HepG2 (cell line): ENCODE results near the gene BRD2. TPM values are rescaled to one million over a fixed set of nuclear protein-coding genes. Genes with fewer than 3 reads are reported as not detected.

Experiments
- ATAC-seq: fragments of 200-7000 bp; cut with Tn5 transposase; 3 replicates; pipeline ENCODE4 v1.9.1; 2020; ENCODE audit warnings: mild to moderate bottlenecking, moderate library complexity
- BruUV-seq: library from RNA; stranded (reverse); fragments of 400-500 nt; replicated peaks from 2 replicates; lab custom pipeline; 2021; lab: Mats Ljungman, UMichigan
- CTCF ChIA-PET: fragments of 300-600 bp; formaldehyde crosslinking; extraction: SDS; loops from one replicate; lab custom pipeline; 2021; ENCODE audit warnings: low total read pairs, inconsistent platforms, low intra/inter-chr PET ratio; lab: Yijun Ruan, JAX
- POLR2A ChIA-PET: fragments of 350-600 bp; sonication (Branson Sonifier 250); formaldehyde crosslinking; loops from one replicate; lab custom pipeline; 2020; ENCODE audit warnings: antibody characterized with exemption, inconsistent platforms; lab: Yijun Ruan, JAX
- DNase-seq: peaks from one replicate; pipeline ENCODE4 v3.0.0-alpha.2; 2015; ENCODE audit warnings: low spot score
- FAIRE-seq: peaks from 3 replicates; lab custom pipeline; 2011; peaks lifted over from hg19 to GRCh38; lab: Jason Lieb, UNC
- H2AFZ ChIP-seq: one replicate; pipeline ENCODE4 v1.6.1; 2011; ENCODE audit warnings: low read length, inconsistent platforms
- H3K27ac ChIP-seq: fragments of 300-600 bp; 3 replicates; pipeline ENCODE4 v1.8.0; 2011; ENCODE audit warnings: mixed run types, mild to moderate bottlenecking, mixed read lengths, low read length, inconsistent platforms; ENCODE audit not compliant: insufficient read depth; ENCODE audit errors: extremely low read length
- H3K27me3 ChIP-seq, 2 experiments: fragments of 200-600 bp in 1 of 2; 2 replicates in 1 of 2; 3 replicates in 1 of 2; pipeline versions ENCODE4 v1.6.0 to v1.8.0; 2011; ENCODE audit warnings: low read length in 2 of 2, mild to moderate bottlenecking in 2 of 2, moderate library complexity in 2 of 2, inconsistent platforms in 1 of 2; ENCODE audit not compliant: insufficient read depth in 2 of 2, control insufficient read depth in 1 of 2
- H3K36me3 ChIP-seq, 2 experiments: fragments of 200-600 bp in 1 of 2; replicated peaks in 1 of 2; 2 replicates in 1 of 2; 3 replicates in 1 of 2; pipeline versions ENCODE4 v1.5.1 to v1.8.0; 2011; ENCODE audit warnings: low read length in 2 of 2, inconsistent platforms in 1 of 2; ENCODE audit not compliant: insufficient read depth in 2 of 2, control insufficient read depth in 1 of 2
- H3K4me1 ChIP-seq: 2 replicates; pipeline ENCODE4 v1.5.1; 2012; ENCODE audit warnings: low read length, inconsistent platforms; ENCODE audit not compliant: insufficient read depth
- H3K4me2 ChIP-seq: 2 replicates; pipeline ENCODE4 v1.6.0; 2011; ENCODE audit warnings: low read depth, low read length, inconsistent platforms
- H3K4me3 ChIP-seq, 3 experiments: fragments of 200-600 bp in 1 of 3; sonication (generic), shearing (Covaris generic) in 1 of 3; replicated peaks in 1 of 3; 2 replicates each; pipeline ENCODE4 v1.5.1; 2011 to 2016; ENCODE audit warnings: low read length in 3 of 3, inconsistent platforms in 2 of 3, low read depth in 2 of 3, mild to moderate bottlenecking in 2 of 3, control low read depth in 1 of 3, mixed read lengths in 1 of 3; ENCODE audit not compliant: insufficient read depth in 1 of 3
- H3K79me2 ChIP-seq: one replicate; pipeline ENCODE4 v1.6.1; 2011; ENCODE audit warnings: low read length, inconsistent platforms; ENCODE audit not compliant: insufficient read depth
- H3K9ac ChIP-seq: 2 replicates; pipeline ENCODE4 v1.6.0; 2011; ENCODE audit warnings: mild to moderate bottlenecking, low read depth, low read length, inconsistent platforms; ENCODE audit not compliant: insufficient read depth
- H3K9me3 ChIP-seq: 2 replicates; pipeline ENCODE4 v1.5.1; 2012; ENCODE audit warnings: mild to moderate bottlenecking, low read length
- H4K20me1 ChIP-seq: 2 replicates; pipeline ENCODE4 v1.6.0; 2011; ENCODE audit warnings: inconsistent platforms, mild to moderate bottlenecking, low read length, moderate library complexity; ENCODE audit not compliant: insufficient read depth
- HOXD1 ChIP-seq: sonication (generic); formaldehyde crosslinking; IDR thresholded peaks from 2 replicates; pipeline ENCODE4 v1.5.0; 2020; ENCODE audit warnings: missing genetic modification reagents
- PHF5A ChIP-seq: IDR thresholded peaks from one replicate; pipeline ENCODE4 v1.6.1; 2018; ENCODE audit warnings: low read depth, missing genetic modification reagents; ENCODE audit not compliant: unreplicated experiment
- RFX5 ChIP-seq: IDR thresholded peaks from 2 replicates; pipeline ENCODE4 v1.6.1; 2011; ENCODE audit warnings: low read depth, low read length, improper control_type of control experiment
- ZGPAT ChIP-seq: IDR thresholded peaks from 2 replicates; pipeline ENCODE4 v1.6.1; 2016; ENCODE audit warnings: mild to moderate bottlenecking
- ZNF362 ChIP-seq: sonication (generic); formaldehyde crosslinking; IDR thresholded peaks from 2 replicates; pipeline ENCODE4 v1.4.0; 2020; ENCODE audit warnings: missing genetic modification reagents, mild to moderate bottlenecking, borderline replicate concordance
- ZNF574 ChIP-seq: sonication (generic); formaldehyde crosslinking; IDR thresholded peaks from 2 replicates; pipeline ENCODE4 v1.4.0; 2020; ENCODE audit warnings: missing genetic modification reagents
- ZSCAN30 ChIP-seq: sonication (generic); formaldehyde crosslinking; IDR thresholded peaks from 2 replicates; pipeline ENCODE4 v1.5.0; 2020; ENCODE audit warnings: mild to moderate bottlenecking, missing genetic modification reagents
- WGBS: methylation state at CpG from one replicate; pipeline ENCODE4 v1.1.6; 2017; ENCODE audit warnings: low lambda C conversion rate; 5-methylcytosine and 5-hydroxymethylcytosine counted together
- in situ Hi-C: cut with HindIII; loops from 2 replicates; pipeline ENCODE4 v1.10.0; 2017; ENCODE audit warnings: low pct_unique_long_range_greater_than_20kb; ENCODE audit not compliant: extremely low pct_ligation_motif_present
- intact Hi-C: fragments of 100-400 bp; cut with micrococcal nuclease; formaldehyde crosslinking; loops from one replicate; pipeline ENCODE4 v1.10.0; 2022; ENCODE audit not compliant: unreplicated experiment
- polyA plus RNA-seq, 8 experiments: library from polyadenylated mRNA; depleted of rRNA in 3 of 8; stranded (reverse) in 7 of 8; unstranded in 1 of 8; fragments of >200 nt; fragmentation: Illumina TruSeq in 4 of 8; extraction: Trizol in 4 of 8; gene quantifications; 2 replicates each; pipeline versions ENCODE4 v1.2.1 to v1.2.3, GENCODE V29; 2011 to 2016; ENCODE audit warnings: low read depth in 4 of 8, missing spikeins in 1 of 8, mixed read lengths in 1 of 8; ENCODE audit not compliant: insufficient read depth in 1 of 8
- total RNA-seq, 5 experiments: library from RNA; depleted of rRNA; stranded (reverse); fragments of >200 nt; fragmentation: Illumina TruSeq; extraction: Trizol; gene quantifications; 2 replicates each; pipeline ENCODE4 v1.2.3, GENCODE V29; 2016; ENCODE audit warnings: low read depth in 1 of 5
- TF ChIP-seq, protein P1 (sequence below): sonication (generic); formaldehyde crosslinking; IDR thresholded peaks from 2 replicates; pipeline ENCODE4 v1.5.0; 2020; ENCODE audit warnings: mild to moderate bottlenecking, missing genetic modification reagents, borderline replicate concordance
- TF ChIP-seq, protein P2 (sequence below), 2 experiments: IDR thresholded peaks; 2 replicates each; pipeline ENCODE4 v1.6.1; 2011 to 2012; ENCODE audit warnings: low read length in 2 of 2, borderline replicate concordance in 1 of 2, low read depth in 1 of 2, mild to moderate bottlenecking in 1 of 2, moderate library complexity in 1 of 2

The BRD2 gene
- total and polyA plus RNA-seq, 2 of the 13 experiments (the other 11 are each of a cell fraction or from before 2014, with no cell fraction given) = 143 to 202 TPM

- FAIRE-seq = peak; percentile 21
- no TSS peak for BruUV-seq
- TF ChIP-seq ZSCAN30 (CRISPR knock-in tag) = no peak
- no peak for TF ChIP-seq HOXD1
- TF ChIP-seq RFX5 = peak; percentile 99
- TF ChIP-seq ZNF574 (CRISPR knock-in tag) = no peak
- no peak for TF ChIP-seq PHF5A
- TF ChIP-seq, protein P1, sequence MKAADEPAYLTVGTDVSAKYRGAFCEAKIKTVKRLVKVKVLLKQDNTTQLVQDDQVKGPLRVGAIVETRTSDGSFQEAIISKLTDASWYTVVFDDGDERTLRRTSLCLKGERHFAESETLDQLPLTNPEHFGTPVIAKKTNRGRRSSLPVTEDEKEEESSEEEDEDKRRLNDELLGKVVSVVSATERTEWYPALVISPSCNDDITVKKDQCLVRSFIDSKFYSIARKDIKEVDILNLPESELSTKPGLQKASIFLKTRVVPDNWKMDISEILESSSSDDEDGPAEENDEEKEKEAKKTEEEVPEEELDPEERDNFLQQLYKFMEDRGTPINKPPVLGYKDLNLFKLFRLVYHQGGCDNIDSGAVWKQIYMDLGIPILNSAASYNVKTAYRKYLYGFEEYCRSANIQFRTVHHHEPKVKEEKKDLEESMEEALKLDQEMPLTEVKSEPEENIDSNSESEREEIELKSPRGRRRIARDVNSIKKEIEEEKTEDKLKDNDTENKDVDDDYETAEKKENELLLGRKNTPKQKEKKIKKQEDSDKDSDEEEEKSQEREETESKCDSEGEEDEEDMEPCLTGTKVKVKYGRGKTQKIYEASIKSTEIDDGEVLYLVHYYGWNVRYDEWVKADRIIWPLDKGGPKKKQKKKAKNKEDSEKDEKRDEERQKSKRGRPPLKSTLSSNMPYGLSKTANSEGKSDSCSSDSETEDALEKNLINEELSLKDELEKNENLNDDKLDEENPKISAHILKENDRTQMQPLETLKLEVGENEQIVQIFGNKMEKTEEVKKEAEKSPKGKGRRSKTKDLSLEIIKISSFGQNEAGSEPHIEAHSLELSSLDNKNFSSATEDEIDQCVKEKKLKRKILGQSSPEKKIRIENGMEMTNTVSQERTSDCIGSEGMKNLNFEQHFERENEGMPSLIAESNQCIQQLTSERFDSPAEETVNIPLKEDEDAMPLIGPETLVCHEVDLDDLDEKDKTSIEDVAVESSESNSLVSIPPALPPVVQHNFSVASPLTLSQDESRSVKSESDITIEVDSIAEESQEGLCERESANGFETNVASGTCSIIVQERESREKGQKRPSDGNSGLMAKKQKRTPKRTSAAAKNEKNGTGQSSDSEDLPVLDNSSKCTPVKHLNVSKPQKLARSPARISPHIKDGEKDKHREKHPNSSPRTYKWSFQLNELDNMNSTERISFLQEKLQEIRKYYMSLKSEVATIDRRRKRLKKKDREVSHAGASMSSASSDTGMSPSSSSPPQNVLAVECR (CRISPR knock-in tag) = no peak
- TF ChIP-seq ZNF362 = no peak
- TF ChIP-seq, protein P2, sequence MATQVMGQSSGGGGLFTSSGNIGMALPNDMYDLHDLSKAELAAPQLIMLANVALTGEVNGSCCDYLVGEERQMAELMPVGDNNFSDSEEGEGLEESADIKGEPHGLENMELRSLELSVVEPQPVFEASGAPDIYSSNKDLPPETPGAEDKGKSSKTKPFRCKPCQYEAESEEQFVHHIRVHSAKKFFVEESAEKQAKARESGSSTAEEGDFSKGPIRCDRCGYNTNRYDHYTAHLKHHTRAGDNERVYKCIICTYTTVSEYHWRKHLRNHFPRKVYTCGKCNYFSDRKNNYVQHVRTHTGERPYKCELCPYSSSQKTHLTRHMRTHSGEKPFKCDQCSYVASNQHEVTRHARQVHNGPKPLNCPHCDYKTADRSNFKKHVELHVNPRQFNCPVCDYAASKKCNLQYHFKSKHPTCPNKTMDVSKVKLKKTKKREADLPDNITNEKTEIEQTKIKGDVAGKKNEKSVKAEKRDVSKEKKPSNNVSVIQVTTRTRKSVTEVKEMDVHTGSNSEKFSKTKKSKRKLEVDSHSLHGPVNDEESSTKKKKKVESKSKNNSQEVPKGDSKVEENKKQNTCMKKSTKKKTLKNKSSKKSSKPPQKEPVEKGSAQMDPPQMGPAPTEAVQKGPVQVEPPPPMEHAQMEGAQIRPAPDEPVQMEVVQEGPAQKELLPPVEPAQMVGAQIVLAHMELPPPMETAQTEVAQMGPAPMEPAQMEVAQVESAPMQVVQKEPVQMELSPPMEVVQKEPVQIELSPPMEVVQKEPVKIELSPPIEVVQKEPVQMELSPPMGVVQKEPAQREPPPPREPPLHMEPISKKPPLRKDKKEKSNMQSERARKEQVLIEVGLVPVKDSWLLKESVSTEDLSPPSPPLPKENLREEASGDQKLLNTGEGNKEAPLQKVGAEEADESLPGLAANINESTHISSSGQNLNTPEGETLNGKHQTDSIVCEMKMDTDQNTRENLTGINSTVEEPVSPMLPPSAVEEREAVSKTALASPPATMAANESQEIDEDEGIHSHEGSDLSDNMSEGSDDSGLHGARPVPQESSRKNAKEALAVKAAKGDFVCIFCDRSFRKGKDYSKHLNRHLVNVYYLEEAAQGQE (IDR thresholded peaks at IDR 0.05; ENCODE audit: borderline replicate concordance in 1 of 2, low read depth in 1 of 2, low read length in 2 of 2) = no peak
- TF ChIP-seq ZGPAT (CRISPR knock-in tag) = no peak
These were observed 27.7 kb upstream of the BRD2 start, which contains the start of gene HLA-DMB for GRCh38 chr6:32940656-32941213. Gene HLA-DMB (minus strand): TSS chr6:32941028. CDS start chr6:32940807, 221 bp downstream.

More at GRCh38 chr6:32940656-32941213, 27.7 kb upstream of the BRD2 start, which contains the start of gene HLA-DMB:
- peak; percentile 90 for ATAC-seq
- Histone ChIP-seq H3K36me3 (no peaks in the 10 kb centered on the region), H3K79me2 (no peaks in the 10 kb centered on the region), H3K4me2 (no peak within 1 kb of the TSS), H3K9ac (no peak within 1 kb of the TSS), H3K27ac (no peak within 1 kb of the TSS), H3K4me3 (no peak within 1 kb of the TSS; a peak in 1 of 6 replicates), H3K27me3 (peaks cover 4 to 33% of the 10 kb centered on the region in 2 experiments; a peak in 3 of 5 replicates), H4K20me1 (no peaks in the 10 kb centered on the region), H3K4me1 (no peaks in the 10 kb centered on the region), H3K9me3 (no peaks in the 10 kb centered on the region), H2AFZ (no peak within 1 kb of the TSS)
- ChIA-PET CTCF (no interaction called here), POLR2A (interaction anchor here (0.8 to 1.5 kb wide), 4 partner anchors 12 to 33 kb away, joined by 3 to 7 read pairs (median 4); partner anchors contain the start of gene HLA-DMA)
- intact Hi-C loops = no loop called here
- peak; percentile 49 for DNase-seq
- in situ Hi-C loops = no loop called here
- 3% methylated on average over 5 of the region's 9 CpGs for WGBS
